Motor neuron (in vitro differentiated cells): Measurements from ENCODE around the gene MSANTD7. TPM values are rescaled to one million over a fixed set of nuclear protein-coding genes. Genes with fewer than 3 reads are reported as not detected.

Experiments
- ATAC-seq, 8 experiments: fragments of 200-7000 bp; cut with Tn5 transposase; replicated peaks in 6 of 8; 2 replicates each; pipeline ENCODE4 v1.8.0; 2021; ENCODE audit warnings: mild to moderate bottlenecking in 8 of 8, moderate library complexity in 8 of 8
- H3K27ac ChIP-seq, 2 donors: fragments of 250-450 bp; sonication (Bioruptor Pico); 2 replicates each; pipeline ENCODE4 v1.9.0; 2021; ENCODE audit warnings: antibody characterized with exemption in 2 of 2, mild to moderate bottlenecking in 2 of 2, moderate library complexity in 1 of 2
- H3K4me1 ChIP-seq, 2 donors: fragments of 250-450 bp; sonication (Bioruptor Pico); replicated peaks in 1 of 2; 2 replicates each; pipeline ENCODE4 v1.6.1; 2021; ENCODE audit warnings: antibody characterized with exemption in 2 of 2, mild to moderate bottlenecking in 2 of 2, moderate library complexity in 1 of 2
- H3K4me3 ChIP-seq, 5 donors: fragments of 250-450 bp; sonication (Bioruptor Pico); 2 replicates each; pipeline ENCODE4 v1.9.0; 2021; ENCODE audit warnings: antibody characterized with exemption in 5 of 5, mild to moderate bottlenecking in 5 of 5, moderate library complexity in 4 of 5
- WGBS, 10 experiments: fragments of 450-650 bp; shearing (Covaris generic); methylation state at CpG; one replicate each; pipeline ENCODE4 v1.0.0; 2022; 5-methylcytosine and 5-hydroxymethylcytosine counted together
- in situ Hi-C, 9 experiments: fragments of 400-800 bp; cut with MboI; loops; one replicate each; pipeline ENCODE4 v1.15.0; 2021; ENCODE audit warnings: low sequenced_read_pairs in 9 of 9, low pct_unique_long_range_greater_than_20kb in 2 of 9; ENCODE audit not compliant: unreplicated experiment in 9 of 9
- total RNA-seq, 8 experiments: library from RNA; unstranded; fragments of 300-600 nt; gene quantifications; 2 replicates each; pipeline versions ENCODE4 v1.2.3 to v1.2.4, GENCODE V29; 2022

MSANTD7 gene
- total RNA-seq, 8 experiments from 2014 or later = 17.4 to 26.4 (median 19.4) TPM

DNA sequence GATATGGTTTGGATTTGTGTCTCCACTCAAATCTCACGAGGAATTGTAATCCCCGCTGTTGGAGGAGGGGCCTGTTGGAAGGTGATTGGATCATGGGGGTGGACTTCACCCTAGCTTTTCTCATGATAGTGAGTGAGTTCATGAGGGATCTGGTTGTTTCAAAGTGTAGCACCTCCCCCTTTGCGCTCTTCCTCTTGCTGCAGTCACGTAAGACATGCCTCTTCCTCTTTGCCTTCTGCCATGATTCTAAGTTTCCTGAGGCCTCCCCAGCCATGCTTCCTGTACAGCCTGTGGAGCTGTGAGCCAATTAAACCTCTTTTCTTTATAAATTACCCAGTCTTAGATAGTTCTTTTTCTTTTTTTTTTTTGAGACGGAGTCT lies 17.3 kb upstream of the MSANTD7 start:
- Histone ChIP-seq H3K4me1 (no peaks in the 10 kb centered on the region), H3K4me3 (no peak overlapping the region), H3K27ac (no peak overlapping the region)
- in situ Hi-C loops = loop anchor here in 4 of 9 experiments (10.0 to 25.0 kb wide), 3 partner anchors 283 to 308 kb away; no protein-coding TSS in a partner anchor
- ATAC-seq = no peak
- 92 to 100% (median 100%) methylated on average over 1 to 4 of the region's 5 CpGs; no CpG with 5 or more reads in 4 of the 10 experiments for WGBS, 10 experiments

DNA sequence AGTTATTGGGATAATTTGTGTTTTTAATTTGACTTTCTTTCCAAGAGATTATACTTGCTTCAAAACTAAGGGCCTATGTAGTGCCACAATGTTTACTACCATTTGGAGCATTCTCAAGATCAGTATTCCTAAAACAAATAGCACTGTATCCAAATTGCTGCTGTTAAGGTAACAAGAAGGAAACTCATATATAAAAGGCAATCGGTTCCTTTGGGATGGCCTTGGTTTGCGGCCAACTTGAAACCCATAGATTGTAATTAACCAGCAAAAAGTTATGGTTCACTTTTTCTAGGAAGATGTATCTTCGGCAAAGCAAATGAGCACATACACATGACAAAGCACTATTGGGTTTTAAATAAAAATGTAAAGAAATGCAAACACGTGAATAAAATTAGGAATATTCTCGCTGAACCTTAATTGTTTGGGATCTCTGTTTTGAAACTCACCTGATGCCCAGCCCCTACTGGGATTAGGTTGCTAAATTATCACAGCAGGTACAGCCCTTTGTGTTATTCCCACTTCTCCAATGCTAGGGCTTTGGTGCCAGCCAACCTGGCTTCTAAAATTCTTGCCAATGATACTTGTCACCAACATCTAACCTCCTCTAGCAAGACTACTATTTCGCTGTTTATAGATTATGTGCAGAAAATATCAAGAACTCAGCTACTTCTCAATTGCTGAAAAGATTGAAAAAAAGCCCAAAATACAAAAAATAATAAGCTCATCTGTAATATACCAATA lies 16.3 kb upstream of the MSANTD7 start:
- Histone ChIP-seq H3K4me3 (no peak overlapping the region), H3K4me1 (no peaks in the 10 kb centered on the region), H3K27ac (no peak overlapping the region)
- in situ Hi-C loops = loop anchor here in 4 of 9 experiments (10.0 to 25.0 kb wide), 3 partner anchors 285 to 310 kb away; no protein-coding TSS in a partner anchor
- 74 to 100% (median 85%) methylated on average over 1 to 6 of the region's 6 CpGs for WGBS, 10 experiments
- ATAC-seq = no peak

DNA sequence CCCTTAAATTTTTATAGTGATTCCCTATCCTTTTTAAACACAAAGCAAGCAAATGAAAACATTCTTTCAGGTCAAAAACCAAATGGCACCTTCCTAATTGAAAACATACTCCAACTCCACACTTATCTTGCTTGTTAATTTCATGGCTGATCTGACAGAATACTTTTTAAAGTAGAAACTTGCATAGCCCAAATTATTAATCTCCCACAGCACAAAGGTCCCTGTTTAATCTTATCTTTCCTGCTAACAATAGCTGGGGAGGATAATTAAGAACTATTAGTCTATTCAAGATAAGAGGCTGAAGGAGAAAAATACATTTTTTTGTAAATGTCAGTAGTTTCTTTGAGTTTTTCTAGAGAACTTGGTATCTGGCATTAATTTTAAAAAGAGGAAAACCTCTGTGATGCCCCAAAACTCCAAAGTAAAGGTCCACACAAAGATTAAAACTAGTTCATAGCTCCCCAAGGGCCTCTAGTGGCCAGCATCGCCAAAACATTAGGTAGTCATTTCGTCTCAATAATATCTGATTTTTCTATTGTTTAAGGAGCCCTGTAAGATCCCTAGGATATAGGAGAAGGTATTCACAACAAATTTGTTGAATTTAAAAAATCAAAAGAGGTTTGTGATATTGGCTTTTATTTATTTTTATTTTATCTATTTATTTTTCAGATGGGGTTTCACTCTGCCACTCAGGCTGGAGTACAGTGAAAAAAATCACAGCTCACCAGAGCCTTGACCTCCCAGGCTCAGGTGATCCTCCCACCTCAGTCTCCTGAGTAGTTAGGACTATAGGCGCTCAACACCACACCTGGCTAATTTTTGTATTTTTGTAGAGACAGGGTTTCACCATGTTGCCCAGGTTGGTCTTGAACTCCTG lies 15.0 kb upstream of the MSANTD7 start:
- Histone ChIP-seq H3K4me1 (no peaks in the 10 kb centered on the region), H3K4me3 (no peak overlapping the region), H3K27ac (no peak overlapping the region)
- in situ Hi-C loops = loop anchor here in 4 of 9 experiments (10.0 to 25.0 kb wide), 3 partner anchors 286 to 311 kb away; no protein-coding TSS in a partner anchor
- ATAC-seq = peak in 4 of 8 experiments; percentile 41 to 63 (median 56)
- WGBS, 10 experiments = 0 to 41% (median 14%) methylated on average over 2 to 3 of the region's 3 CpGs; no CpG with 5 or more reads in 2 of the 10 experiments

DNA sequence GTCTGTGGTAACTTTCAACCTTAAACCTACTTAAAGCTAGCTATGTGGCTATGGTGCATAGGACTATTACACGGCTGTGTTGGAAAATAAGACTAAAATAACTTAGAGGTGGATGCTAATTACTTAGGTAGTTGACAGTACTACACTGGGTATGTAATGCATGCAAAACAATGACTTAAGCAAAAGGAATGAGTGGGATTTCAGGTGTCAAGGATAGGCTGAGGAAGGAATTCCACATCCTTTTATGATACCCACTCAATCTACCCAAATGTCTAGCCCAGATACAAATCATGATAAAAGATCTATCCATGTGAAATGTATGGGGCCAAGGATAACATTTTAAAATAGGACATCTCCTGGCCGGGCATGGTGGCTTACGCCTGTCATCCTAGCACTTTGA lies 14.1 kb upstream of the MSANTD7 start:
- ATAC-seq = no peak
- WGBS, 10 experiments = 65 to 100% (median 84%) methylated on average over 1 to 3 of the region's 3 CpGs; no CpG with 5 or more reads in 1 of the 10 experiments
- in situ Hi-C loops = loop anchor here in 4 of 9 experiments (10.0 to 25.0 kb wide), 3 partner anchors 287 to 312 kb away; no protein-coding TSS in a partner anchor
- H3K27ac ChIP-seq = no peak overlapping the region
- H3K4me3 ChIP-seq = no peak overlapping the region
- no peaks in the 10 kb centered on the region for H3K4me1 ChIP-seq

DNA sequence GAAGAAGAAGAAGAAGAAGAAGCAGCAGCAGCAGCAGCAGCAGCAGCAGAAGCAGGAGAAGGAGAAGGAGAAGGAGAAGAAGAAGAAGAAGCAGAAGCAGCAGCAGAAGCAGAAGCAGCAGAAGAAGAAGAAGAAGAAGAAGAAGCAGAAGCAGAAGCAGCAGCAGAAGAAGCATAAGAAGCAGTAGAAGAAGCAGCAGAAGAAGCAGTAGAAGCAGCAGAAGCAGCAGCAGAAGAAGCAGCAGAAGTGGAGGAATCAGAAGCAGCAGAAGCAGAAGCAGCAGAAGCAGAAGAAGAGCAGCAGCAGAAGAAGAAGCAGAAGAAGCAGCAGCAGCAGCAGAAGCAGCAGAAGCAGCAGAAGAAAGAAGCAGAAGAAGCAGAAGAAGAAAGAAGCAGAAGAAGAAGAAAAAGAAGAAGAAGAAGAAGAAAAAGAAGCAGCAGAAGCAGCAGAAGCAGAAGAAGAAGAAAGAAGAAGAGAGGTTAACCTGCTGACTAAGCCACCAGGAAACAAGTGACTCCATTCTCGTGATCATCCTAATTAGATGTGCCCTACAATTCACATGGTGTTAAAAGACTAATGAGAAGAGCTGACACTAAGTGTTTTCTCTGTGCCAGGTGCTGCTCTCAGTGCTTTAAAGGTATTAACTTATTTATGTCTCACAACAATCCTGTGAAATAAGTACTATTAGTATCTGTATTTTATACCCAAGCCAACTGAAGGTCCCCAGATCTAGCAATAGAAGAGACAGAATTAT lies 11.9 kb upstream of the MSANTD7 start:
- Histone ChIP-seq H3K27ac (no peak overlapping the region), H3K4me3 (no peak overlapping the region), H3K4me1 (no peaks in the 10 kb centered on the region)
- no peak for ATAC-seq
- in situ Hi-C loops = loop anchor here in 3 of 9 experiments (10.0 to 25.0 kb wide), 3 partner anchors 289 to 314 kb away; no protein-coding TSS in a partner anchor
- 13 to 100% (median 41%) methylated on average over 1 of the region's 1 CpG; no CpG with 5 or more reads in 2 of the 10 experiments for WGBS, 10 experiments

DNA sequence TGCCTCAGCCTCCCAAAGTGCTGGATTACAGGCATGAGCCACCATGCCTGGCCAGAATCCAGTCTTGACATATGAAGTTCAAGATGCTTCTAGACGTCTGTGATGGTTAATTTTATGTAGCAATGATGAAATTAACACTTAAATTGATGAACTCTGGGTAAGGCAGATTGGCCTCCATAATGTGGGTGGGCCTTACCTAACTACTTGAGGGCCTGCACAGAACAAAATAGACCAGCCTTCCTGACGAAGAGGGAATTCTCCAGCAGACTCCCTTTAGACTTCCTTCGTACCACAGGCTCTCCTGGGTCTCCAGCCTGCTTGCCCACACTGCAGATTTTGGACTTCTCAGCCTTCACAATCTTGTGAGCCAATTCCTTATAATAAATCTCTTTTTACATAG lies 5.0 kb upstream of the MSANTD7 start:
- Histone ChIP-seq H3K4me1 (peaks cover 6 to 12% of the 10 kb centered on the region in 2 donors), H3K27ac (no peak overlapping the region), H3K4me3 (no peak overlapping the region)
- in situ Hi-C loops = loop anchor here in 2 of 9 experiments (25.0 kb wide), 2 partner anchors 296 to 321 kb away; no protein-coding TSS in a partner anchor
- ATAC-seq = no peak
- 74 to 100% (median 82%) methylated on average over 1 to 3 of the region's 3 CpGs; no CpG with 5 or more reads in 2 of the 10 experiments for WGBS, 10 experiments

DNA sequence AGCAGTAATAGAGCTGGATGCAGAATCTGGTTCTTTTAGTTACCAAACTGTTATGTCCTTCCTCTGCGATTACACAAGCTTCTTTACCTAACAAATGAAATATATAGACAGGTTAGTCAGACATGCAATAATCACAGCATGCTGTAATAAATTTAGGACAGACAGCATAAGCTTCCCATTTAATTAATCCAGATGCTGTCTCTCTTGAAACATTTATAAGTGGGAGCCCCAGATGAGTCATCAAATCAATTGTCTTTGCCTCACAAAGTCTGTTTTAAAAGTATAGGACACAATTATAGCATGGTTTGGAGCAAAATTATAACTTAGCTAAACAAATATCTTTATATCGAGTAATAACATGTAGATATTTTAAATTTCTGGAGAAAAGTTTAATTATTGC lies 1.9 kb upstream of the MSANTD7 start:
- in situ Hi-C loops = loop anchor here in 2 of 9 experiments (25.0 kb wide), 2 partner anchors 299 to 324 kb away; no protein-coding TSS in a partner anchor
- Histone ChIP-seq H3K27ac (no peak overlapping the region), H3K4me3 (no peak overlapping the region), H3K4me1 (peaks cover 6 to 18% of the 10 kb centered on the region in 2 donors)
- no peak for ATAC-seq
- 30 to 100% (median 90%) methylated on average over 1 to 2 of the region's 2 CpGs for WGBS, 10 experiments

DNA sequence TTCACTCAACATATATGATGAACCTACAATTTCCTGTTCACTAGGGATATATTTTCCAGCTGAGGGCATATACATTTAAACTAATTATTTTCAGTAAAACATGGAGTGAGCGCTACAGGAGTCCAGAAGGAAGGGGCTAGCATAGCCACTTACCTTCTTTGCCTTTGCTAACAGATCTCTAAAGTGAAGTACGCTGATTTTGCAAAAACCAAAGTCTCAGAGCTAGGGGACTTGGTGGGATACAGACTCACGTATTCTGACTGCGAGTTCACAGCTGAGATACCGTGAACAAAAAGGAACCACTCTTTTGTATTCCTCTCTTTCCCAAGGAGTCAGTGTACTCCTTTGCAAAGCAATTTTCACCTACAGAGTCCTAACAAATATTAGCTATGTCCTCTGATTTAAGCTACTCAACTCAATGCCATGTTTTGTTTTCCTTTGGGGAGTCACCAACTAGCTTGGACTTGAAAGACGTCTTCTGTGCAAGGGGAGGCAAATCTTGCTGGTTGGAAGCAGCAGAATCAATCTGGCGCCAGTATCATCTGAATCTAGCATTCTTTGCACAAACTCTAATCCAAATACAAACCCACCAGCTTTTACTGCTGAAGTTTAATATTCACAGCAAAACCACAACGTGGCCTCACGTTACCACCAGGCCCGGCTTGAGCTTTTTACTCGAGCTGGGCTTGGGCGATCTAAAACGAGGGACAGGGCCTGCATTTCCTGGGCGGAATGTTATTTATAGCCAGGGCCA lies 926 bp upstream of the MSANTD7 start:
- Histone ChIP-seq H3K4me3 (peak overlapping the region; percentile 62 to 92 (median 80)), H3K27ac (peak overlapping the region; percentile 92 to 94), H3K4me1 (peaks cover 6 to 18% of the 10 kb centered on the region in 2 donors)
- in situ Hi-C loops = loop anchor here in 2 of 9 experiments (25.0 kb wide), 2 partner anchors 300 to 325 kb away; no protein-coding TSS in a partner anchor
- WGBS, 10 experiments = 0 to 51% (median 19%) methylated on average over 1 to 13 of the region's 14 CpGs
- no peak for ATAC-seq

DNA sequence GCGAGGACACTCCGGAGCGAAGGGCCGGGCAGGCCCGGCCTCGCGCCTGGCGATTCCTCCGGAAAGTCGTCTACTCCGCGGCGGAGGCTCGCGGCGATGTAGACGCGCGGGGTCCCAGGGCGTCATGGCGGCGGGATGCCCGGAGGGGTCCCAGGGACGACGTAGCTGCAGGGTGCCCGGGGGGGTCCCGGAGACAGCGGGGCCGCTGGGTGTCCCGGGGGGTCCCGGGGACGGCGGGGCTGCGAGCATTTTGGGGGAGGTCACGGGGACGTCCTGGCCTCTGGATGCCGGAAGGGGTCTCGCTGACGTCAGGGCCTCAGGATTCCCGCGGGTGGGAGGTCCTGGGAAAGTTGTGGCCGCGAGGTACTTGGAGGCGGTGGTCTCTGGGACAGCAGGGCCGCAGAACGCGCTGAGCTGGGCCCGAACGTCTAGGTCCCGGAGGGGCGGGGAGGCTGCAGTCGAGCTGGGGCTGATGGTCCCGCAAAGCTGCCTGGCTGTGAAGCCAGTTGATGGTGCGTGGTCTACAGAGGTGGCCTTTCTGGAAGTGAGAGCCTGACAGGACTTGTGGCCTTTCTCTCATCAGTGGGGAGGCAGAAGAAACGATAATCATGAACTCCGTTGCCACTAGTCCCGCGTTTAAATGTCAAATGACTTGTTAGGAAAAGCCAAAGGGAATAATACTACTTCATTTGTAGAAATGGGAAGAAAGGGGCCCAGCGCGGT lies 637 bp downstream of the MSANTD7 start:
- 0 to 6% (median 0%) methylated on average over 1 to 16 of the region's 60 CpGs; no CpG with 5 or more reads in 1 of the 10 experiments for WGBS, 10 experiments
- Histone ChIP-seq H3K4me3 (peak overlapping the region; percentile 62 to 92 (median 80)), H3K4me1 (peaks cover 6 to 18% of the 10 kb centered on the region in 2 donors), H3K27ac (peak overlapping the region; percentile 68 to 87)
- peak in 7 of 8 experiments; percentile 0 to 5 (median 1) for ATAC-seq
- in situ Hi-C loops = loop anchor here in 2 of 9 experiments (25.0 kb wide), 2 partner anchors 301 to 326 kb away; no protein-coding TSS in a partner anchor

DNA sequence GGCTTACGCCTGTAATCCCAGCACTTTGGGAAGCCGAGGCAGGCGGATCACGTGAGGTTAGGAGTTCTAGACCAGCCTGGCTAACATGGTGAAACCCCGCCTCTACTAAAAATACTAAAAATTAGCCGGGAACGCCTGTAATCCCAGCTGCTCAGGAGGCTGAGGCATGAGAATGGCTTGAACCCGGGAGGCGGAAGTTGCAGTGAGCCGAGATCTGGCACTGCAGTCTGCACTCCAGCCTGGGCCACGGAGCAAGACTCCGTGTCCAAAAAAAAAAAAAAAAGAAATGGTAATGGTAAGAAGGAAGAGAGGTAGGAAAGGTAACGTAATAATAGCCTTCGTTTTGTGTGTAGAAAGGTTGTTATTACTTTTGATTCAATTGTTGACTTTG lies 1.2 kb downstream of the MSANTD7 start:
- peaks cover 6 to 18% of the 10 kb centered on the region in 2 donors for H3K4me1 ChIP-seq
- peak overlapping the region; percentile 68 to 87 for H3K27ac ChIP-seq
- 2 to 60% (median 11%) methylated on average over 1 to 14 of the region's 14 CpGs for WGBS, 10 experiments
- peak in 3 of 8 experiments; percentile 0 to 14 (median 9) for ATAC-seq
- peak overlapping the region; percentile 62 to 92 (median 80) for H3K4me3 ChIP-seq
- in situ Hi-C loops = loop anchor here in 2 of 9 experiments (25.0 kb wide), 2 partner anchors 302 to 327 kb away; no protein-coding TSS in a partner anchor

DNA sequence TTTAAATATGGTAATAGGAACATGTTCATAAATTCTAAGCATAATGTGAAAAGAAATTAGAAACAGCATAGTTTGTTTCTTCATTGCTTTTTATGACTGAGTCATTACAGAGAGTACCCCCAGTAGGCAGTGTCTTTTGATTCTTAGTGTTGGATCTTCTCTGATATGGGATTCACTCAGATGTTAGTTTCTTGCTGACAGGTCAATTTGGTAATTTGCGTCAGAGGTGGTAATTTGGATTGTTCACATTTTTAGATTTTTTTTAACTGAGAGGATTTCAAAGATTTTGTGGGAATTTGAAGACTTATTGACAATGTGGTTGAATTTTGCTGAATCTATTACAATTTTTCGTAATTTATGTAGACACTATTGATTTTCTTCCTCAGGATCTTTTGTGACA lies 2.1 kb downstream of the MSANTD7 start:
- Histone ChIP-seq H3K4me1 (peaks cover 6 to 18% of the 10 kb centered on the region in 2 donors), H3K4me3 (no peak overlapping the region), H3K27ac (no peak overlapping the region)
- ATAC-seq = no peak
- WGBS, 10 experiments = 75 to 100% (median 93%) methylated on average over 1 to 2 of the region's 2 CpGs
- in situ Hi-C loops = loop anchor here in 2 of 9 experiments (25.0 kb wide), 2 partner anchors 303 to 328 kb away; no protein-coding TSS in a partner anchor
